G401 (cell line): Measurements from ENCODE around the gene BEX2. TPM values are rescaled to one million over a fixed set of nuclear protein-coding genes. Genes with fewer than 3 reads are reported as not detected.

Source experiments
- DNase-seq: peaks from one replicate; pipeline ENCODE4 v3.0.0-alpha.2; 2015; ENCODE audit warnings: low spot score
- in situ Hi-C: cut with HindIII; loops from 2 replicates; pipeline ENCODE4 v1.10.0; 2016; ENCODE audit warnings: low sequenced_read_pairs, mixed read lengths
- total RNA-seq: library from RNA; depleted of rRNA; stranded (reverse); fragments of >200 nt; shearing (Covaris generic); gene quantifications from 2 replicates; pipeline ENCODE4 v1.2.3, GENCODE V29; 2014; rRNA removed

Gene BEX2
- total RNA-seq, 1 experiment from 2014 or later = 163 TPM

GRCh38 chrX:103275947-103276567 is 34.7 kb downstream of the BEX2 start:
- peak; percentile 32 for DNase-seq
- in situ Hi-C loops = no loop called here

GRCh38 chrX:103274284-103274683 is 36.5 kb downstream of the BEX2 start:
- no peak for DNase-seq
- in situ Hi-C loops = no loop called here

Other genes with a start within 250 kb of the BEX2 start
- 273 and 377 TPM in 2 replicates for gene BEX1, start 246.8 kb downstream of the BEX2 start, total RNA-seq
- not detected in 2 replicates for gene NXF3, start 217.8 kb downstream of the BEX2 start, total RNA-seq
- gene BEX4, start 95.9 kb downstream of the BEX2 start, total RNA-seq = 61.7 and 62.2 TPM in 2 replicates
- 128 and 162 TPM in 2 replicates for gene TCEAL8, start 55.8 kb downstream of the BEX2 start, total RNA-seq
- gene TCEAL5, start 34.2 kb downstream of the BEX2 start, total RNA-seq = not detected in 2 replicates
- 0.71 TPM in 1 of 2 replicates, not detected in the other for gene TCEAL7, start 19.2 kb upstream of the BEX2 start, total RNA-seq
- 39.1 and 42.6 TPM in 2 replicates for gene TCEAL9, start 45.5 kb upstream of the BEX2 start, total RNA-seq
- 464 and 525 TPM in 2 replicates for gene BEX3, start 65.5 kb upstream of the BEX2 start, total RNA-seq
- gene RAB40A, start 208.5 kb upstream of the BEX2 start, total RNA-seq = not detected in 2 replicates